ENCODE measurements around the gene L3MBTL4.
"Not testable (repeated sequence)": the region's sequence is repeated elsewhere in the genome, so short reads cannot be mapped to it uniquely, and the experiment has no call there.

The L3MBTL4 gene

DNA sequence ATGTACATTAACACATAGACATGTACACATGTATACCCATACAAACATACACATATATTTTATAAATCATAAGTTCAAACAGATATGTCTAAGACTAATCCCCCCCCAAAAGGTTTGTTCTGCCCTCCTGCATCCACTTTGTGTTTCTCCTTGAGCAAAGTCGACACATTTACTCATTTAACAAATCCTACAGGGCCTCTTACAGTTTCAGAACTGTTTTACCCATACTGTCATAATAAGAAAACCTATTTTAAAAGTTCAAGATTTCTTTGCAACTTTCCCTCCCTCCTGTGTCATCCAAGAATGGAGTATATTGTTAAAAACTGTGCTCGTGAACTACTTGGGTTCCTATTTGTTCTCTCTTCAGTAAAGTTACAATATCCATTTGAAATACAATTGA is 166.7 kb downstream of the L3MBTL4 start:
- no peak for DNase-seq

- DNase-seq, result no peak
Measured at GRCh38 chr18:6242004-6242403, 172.7 kb downstream of the L3MBTL4 start.

DNA sequence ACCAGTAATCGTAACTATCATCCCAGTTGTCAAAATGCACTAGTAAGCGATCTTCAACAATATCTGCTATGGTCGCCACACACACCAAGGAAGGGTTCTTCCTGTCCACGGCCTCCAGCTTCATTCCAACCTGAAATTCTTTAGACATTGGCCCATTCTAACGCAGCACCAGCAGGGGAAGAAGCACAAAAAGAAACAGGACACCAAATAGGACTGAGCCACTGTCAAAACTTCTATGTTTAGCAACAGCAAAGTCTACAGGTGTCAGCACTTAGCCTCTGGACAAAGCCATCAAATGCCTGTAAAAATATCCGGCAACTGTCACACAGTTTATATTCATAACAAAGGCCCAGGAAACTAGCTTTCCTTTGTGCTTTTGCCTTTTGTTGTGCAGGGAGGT is 175.0 kb downstream of the L3MBTL4 start:
- DNase-seq, result no peak

DNA sequence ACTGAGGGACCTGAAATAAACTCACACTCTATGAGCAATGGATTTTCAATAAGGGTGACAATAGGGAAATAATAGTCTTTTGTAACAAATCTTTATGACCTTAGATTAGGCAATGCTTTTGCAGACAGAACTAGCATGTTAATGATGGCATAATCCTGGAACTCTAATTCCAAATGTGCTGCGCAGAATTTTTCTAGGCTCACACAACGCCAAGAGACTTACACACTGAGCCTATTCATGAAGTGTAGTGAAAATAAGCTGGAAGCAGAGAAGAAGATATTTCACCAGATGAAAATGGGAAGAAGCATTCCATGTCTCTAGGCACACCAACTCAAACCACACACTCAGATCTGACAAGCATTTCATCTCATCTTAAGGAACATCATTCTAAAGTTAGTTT is 178.5 kb downstream of the L3MBTL4 start:
- no peak for DNase-seq

DNA sequence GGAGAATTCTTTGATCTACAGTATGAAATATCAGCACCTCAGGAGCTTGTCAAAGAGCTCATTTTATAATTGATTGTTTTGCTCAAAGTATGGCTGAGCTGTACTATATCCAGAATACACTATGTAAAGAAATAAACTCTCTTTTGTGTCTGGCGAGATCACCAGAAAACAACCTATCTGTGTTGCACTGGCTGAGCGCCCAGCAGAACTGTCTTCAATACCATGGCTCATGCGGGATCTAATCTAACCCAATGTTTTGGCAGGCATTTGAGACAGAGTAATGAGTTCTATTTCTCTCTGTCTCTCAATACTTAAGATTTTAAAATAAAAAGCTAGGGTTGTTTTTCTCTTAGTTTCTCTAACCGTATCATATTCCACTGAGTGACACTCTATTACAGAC is 192.4 kb downstream of the L3MBTL4 start:
- DNase-seq, result no peak

- no peak for DNase-seq
Measured at GRCh38 chr18:6221602-6222014, 193.1 kb downstream of the L3MBTL4 start.

DNA sequence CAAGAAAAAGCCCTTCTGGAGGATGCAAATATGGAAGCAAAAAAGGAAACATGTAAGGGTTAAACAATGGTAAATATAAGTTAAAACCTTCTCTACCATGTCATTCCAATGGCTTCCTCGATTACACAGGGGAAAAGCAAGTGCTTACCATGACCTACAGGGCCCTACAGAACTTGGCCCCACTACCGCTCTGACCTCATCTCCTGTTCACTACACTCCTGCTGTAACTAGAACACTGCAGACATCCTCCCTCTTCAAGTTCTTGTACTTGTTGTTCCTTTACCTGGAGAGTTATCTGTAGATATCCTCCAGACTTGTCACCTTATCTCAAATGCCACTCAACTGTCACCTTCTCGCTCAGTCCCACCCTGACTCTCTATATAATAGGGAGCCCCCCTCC is 194.6 kb downstream of the L3MBTL4 start:
- no peak for DNase-seq

DNA sequence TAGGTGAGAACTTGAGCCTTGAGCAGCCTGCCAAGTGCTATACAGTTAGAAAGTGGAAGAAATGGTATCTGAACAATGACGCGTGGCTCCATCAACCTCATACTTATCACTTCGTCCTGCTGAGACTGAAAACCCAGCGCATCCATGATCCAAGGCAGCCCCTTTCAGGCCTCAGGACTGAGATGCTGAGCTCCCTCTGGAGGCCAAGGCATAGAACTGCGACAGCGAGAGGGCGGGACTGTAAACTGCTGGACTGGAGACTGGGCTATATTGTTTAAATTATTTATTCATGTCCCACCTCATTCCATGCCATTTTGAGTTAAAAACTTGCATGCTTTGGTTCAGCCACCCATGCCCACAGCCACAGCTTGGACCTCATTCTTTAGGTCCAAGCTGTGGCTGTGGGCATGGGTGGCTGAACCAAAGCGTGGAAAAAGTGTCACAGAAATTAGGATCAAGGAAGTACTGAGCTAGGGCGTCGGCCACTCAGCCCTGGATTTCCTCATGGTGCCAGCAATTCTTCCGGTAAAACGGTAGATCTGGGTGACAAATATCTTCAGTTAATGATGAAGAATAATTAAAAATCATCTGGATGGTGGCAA is 195.5 kb downstream of the L3MBTL4 start:
- no peak for DNase-seq

GRCh38 chr18:6215888-6216287 is 198.8 kb downstream of the L3MBTL4 start:
- DNase-seq, result no peak

GRCh38 chr18:6211174-6211504 is 203.6 kb downstream of the L3MBTL4 start:
- no peak for DNase-seq

GRCh38 chr18:6210349-6211173 is 204.2 kb downstream of the L3MBTL4 start:
- no peak for DNase-seq

DNA sequence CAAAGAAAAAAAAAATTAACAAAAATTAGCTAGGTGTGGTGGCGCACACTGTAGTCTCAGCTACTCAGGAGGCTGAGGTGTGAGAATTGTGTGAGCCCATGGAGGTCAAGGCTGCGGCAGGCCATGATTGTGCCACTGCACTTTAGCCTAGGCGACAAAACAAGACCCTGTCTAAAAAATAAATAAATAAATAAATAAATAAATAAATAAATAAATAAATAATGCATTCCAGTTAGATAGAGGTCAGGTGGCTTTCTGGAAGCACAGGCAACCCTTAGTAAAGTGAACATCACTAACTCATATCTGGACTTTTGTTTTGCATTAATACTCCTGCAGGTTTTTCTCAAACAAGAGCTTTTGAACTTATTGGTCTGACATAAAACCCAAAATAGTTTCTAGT is 206.8 kb downstream of the L3MBTL4 start:
- DNase-seq, result no peak

GRCh38 chr18:6207116-6207515 is 207.6 kb downstream of the L3MBTL4 start:
- no peak for DNase-seq

DNA sequence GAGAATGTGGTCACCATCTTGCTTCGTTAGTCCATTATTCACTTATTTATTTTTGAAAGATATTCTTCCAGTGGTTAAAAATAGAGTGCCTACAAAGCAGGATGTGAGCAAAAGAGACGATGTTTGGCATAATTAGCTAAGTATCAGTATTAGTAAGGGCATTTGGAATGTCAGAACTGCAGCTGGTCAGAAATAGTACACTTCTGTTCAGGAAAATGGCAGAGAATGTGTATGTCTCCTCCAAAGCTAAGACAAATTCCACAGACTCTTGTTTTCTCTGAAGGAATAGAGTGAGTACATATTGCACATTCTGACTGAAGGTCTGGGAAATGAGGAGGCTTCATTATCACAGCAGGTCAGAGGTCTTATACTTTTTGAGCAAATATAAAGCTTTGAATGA is 209.0 kb downstream of the L3MBTL4 start:
- no peak for DNase-seq

- DNase-seq, result no peak
Measured at GRCh38 chr18:6204476-6204875, 210.2 kb downstream of the L3MBTL4 start.

DNA sequence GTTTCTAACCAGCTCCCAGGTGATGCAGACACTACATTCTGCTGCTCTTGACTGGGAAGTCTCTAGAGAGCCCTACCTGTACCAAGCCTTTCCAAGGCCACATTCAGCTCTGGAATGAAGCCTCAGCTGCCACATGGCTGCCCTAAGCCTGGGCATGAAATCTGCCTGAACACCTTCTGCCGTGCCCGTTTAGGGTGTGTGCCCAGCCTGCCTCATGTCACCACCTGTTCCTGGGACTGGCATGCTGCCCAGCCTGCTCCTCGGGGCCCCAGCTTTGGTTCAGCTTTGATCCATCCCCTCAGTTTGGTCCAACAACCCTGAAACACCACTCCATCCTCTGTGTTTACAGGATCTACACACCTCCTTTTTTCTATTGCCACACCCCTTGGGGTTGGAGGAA is 210.9 kb downstream of the L3MBTL4 start:
- DNase-seq, result no peak

DNA sequence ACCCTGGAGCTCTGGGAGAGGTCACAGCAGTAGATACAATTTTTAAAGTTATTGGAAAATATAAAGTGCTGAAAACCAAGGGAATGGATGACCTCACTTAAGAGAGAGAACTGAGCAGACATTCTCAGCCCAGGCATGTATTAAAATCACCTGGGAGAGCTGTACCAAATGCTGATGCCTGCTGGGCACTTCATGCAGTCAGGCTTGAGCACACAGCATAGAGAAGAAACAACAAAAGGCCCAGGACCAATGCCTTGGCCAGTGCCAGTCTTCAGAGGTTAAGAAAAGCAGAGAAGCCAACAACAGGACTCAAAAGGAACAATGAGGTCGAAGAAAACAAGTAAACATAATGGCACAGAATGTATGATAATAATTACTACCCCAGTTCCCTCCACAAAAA is 211.8 kb downstream of the L3MBTL4 start:
- no peak for DNase-seq

DNA sequence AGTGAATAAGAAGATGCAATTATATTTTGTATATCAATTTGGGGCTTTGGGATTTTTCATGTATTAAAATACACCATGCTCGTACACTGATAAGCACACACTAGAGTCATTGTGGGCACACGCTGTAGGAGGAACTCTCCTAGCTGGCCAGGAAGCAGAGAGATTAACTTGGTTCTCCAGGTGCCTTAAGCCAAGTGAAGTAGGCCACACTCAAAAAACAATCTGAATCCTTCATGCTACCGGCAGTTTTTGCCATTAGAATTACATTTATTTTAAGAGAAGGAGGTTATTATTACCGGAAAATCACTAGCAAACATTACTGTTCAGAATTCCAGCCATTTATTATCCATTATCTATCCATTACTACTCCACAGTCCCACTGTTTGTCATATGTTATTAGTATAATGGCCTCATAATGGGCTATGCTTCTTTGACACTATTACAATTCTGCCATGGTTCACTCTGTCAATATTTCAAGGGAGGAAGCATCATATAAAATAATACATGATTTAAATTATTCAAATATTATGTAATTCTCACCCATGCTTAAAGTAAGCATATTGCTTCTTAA is 214.4 kb downstream of the L3MBTL4 start:
- DNase-seq, result no peak

DNA sequence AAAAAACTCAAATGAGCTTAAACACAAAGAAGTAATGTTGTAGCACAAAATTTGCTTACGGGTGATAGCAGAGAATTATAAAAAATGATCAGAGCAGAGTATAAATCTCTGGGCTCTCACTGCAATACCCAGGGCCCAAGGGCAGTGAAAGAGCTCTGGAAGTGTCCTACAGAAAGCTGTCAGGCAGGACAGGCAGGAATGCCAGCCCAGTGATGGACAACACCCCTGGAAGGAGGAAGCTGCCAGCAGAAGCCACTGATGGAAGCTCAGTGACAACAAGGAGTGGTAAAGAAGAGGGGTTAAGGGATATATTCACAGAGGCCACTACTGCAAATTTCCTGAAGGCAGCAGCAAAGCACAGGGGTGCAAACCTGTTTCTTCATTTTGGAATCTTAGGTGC is 214.9 kb downstream of the L3MBTL4 start:
- no peak for DNase-seq

GRCh38 chr18:6198585-6198984 is 216.1 kb downstream of the L3MBTL4 start:
- DNase-seq, result no peak

GRCh38 chr18:6194640-6195039 is 220.1 kb downstream of the L3MBTL4 start:
- no peak for DNase-seq

GRCh38 chr18:6185782-6186181 is 228.9 kb downstream of the L3MBTL4 start:
- not testable (repeated sequence) for DNase-seq

DNA sequence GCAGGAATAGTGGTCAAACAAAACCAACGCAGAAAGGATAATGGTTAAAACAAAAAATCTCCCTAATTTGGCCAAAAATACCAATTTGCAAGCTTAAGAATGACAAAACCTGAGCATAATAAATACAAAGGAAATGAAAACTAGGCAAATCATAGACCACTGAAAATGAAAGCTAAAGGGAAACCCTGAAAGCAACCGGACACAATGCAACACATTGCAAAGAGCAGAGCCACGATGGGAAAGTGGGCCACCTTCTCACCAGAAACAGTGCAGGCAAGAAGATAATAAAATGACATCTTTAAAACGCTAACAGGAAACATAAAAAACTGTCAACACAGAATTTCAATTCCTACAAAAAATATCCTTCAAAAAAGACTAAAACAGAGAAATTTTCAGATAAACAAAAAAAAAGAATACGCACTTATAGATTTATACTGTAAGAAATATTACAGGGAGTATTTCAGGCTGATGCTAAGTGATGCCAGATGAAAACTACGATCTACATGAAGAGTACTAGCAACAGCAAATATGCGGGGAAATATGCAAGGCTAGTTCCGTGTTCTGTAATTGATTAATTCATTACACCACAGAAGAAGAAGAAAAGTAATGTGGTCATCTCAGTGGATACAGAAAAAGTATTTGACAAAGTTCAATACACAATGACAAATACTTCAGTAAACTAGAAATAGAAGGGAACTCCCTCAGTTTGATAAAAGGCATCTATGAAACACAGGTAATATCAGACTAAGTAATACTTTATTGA is 239.5 kb downstream of the L3MBTL4 start:
- no peak for DNase-seq

GRCh38 chr18:6170604-6171003 is 244.1 kb downstream of the L3MBTL4 start:
- DNase-seq, result no peak
